ENCODE results near the gene KDM4B. TPM values are rescaled to one million over a fixed set of nuclear protein-coding genes. Genes with fewer than 3 reads are reported as not detected.

Gene KDM4B
- total RNA-seq, 4 donors from 2014 or later, result 28.7 to 75.1 (median 46.1) TPM

GRCh38 chr19:5030136-5030820 lies 61.4 kb downstream of the KDM4B start:
- no peaks in the 10 kb centered on the region for H3K9me3 ChIP-seq
- H3K27ac ChIP-seq, result peak overlapping the region in 1 of 4 donors; percentile 19
- DNase-seq, result no peak
- H3K4me3 ChIP-seq, result no peak overlapping the region
- no peak for TF ChIP-seq POLR2A (IDR thresholded peaks at IDR 0.05)
- TF ChIP-seq CTCF (IDR thresholded peaks at IDR 0.05), result no peak
- no peaks in the 10 kb centered on the region for H3K27me3 ChIP-seq
- peaks cover 0 to 24% (median 0%) of the 10 kb centered on the region in 3 donors for H3K36me3 ChIP-seq
- H3K4me1 ChIP-seq, result peaks cover 0 to 16% (median 2%) of the 10 kb centered on the region in 4 donors

- H3K9me3 ChIP-seq, result no peaks in the 10 kb centered on the region
- no peaks in the 10 kb centered on the region for H3K27me3 ChIP-seq
- DNase-seq, result no peak
- peak overlapping the region in 1 of 4 donors; percentile 19 for H3K27ac ChIP-seq
- no peak for TF ChIP-seq CTCF (IDR thresholded peaks at IDR 0.05)
- no peak overlapping the region for H3K4me3 ChIP-seq
- peaks cover 0 to 29% (median 0%) of the 10 kb centered on the region in 3 donors for H3K36me3 ChIP-seq
- peaks cover 0 to 16% (median 2%) of the 10 kb centered on the region in 4 donors for H3K4me1 ChIP-seq
Measured at GRCh38 chr19:5030822-5031221, 61.9 kb downstream of the KDM4B start.

GRCh38 chr19:5031231-5032100 lies 62.6 kb downstream of the KDM4B start:
- Histone ChIP-seq H3K27me3 (no peaks in the 10 kb centered on the region), H3K36me3 (peaks cover 0 to 31% (median 0%) of the 10 kb centered on the region in 3 donors), H3K27ac (peak overlapping the region in 1 of 4 donors; percentile 19), H3K9me3 (no peaks in the 10 kb centered on the region), H3K4me1 (peaks cover 0 to 14% (median 2%) of the 10 kb centered on the region in 4 donors), H3K4me3 (no peak overlapping the region)
- peak; percentile 78 to 92 (median 88) for DNase-seq
- TF ChIP-seq CTCF (IDR thresholded peaks at IDR 0.05) (peak; percentile 83 to 94 (median 92)), POLR2A (IDR thresholded peaks at IDR 0.05) (no peak)

GRCh38 chr19:5032101-5032967 lies 63.4 kb downstream of the KDM4B start:
- Histone ChIP-seq H3K9me3 (no peaks in the 10 kb centered on the region), H3K4me3 (no peak overlapping the region), H3K27me3 (no peaks in the 10 kb centered on the region), H3K4me1 (peaks cover 0 to 8% (median 2%) of the 10 kb centered on the region in 4 donors), H3K36me3 (peaks cover 0 to 31% (median 0%) of the 10 kb centered on the region in 3 donors), H3K27ac (no peak overlapping the region)
- DNase-seq, result no peak
- no peak for TF ChIP-seq CTCF (IDR thresholded peaks at IDR 0.05)
- TF ChIP-seq POLR2A (IDR thresholded peaks at IDR 0.05), result no peak

- H3K4me1 ChIP-seq, result peaks cover 0 to 8% (median 2%) of the 10 kb centered on the region in 4 donors
- no peak overlapping the region for H3K27ac ChIP-seq
- no peak for DNase-seq
- H3K27me3 ChIP-seq, result no peaks in the 10 kb centered on the region
- H3K4me3 ChIP-seq, result no peak overlapping the region
- peaks cover 0 to 40% (median 0%) of the 10 kb centered on the region in 3 donors for H3K36me3 ChIP-seq
- TF ChIP-seq CTCF (IDR thresholded peaks at IDR 0.05) (no peak), POLR2A (IDR thresholded peaks at IDR 0.05) (no peak)
- no peaks in the 10 kb centered on the region for H3K9me3 ChIP-seq
Measured at GRCh38 chr19:5035105-5035761, 66.3 kb downstream of the KDM4B start.

All from Peyer's patch (tissue), 4 donors.